Endothelial cell of umbilical vein (primary cell): ENCODE results near the gene CD1D. TPM values are rescaled to one million over a fixed set of nuclear protein-coding genes. Genes with fewer than 3 reads are reported as not detected.

Experiments used
- BruUV-seq: library from RNA; stranded (reverse); fragments of 400-500 nt; replicated peaks from 2 replicates; lab custom pipeline; 2021; lab: Mats Ljungman, UMichigan
- CTCF ChIA-PET: fragments of 300-600, 350-600 bp; sonication (Branson Sonifier 250); formaldehyde crosslinking; loops from one replicate; lab custom pipeline; 2021; ENCODE audit warnings: antibody characterized with exemption, inconsistent platforms; lab: Charles Lee
- POLR2A ChIA-PET: fragments of 300-600, 350-600 bp; sonication (Branson Sonifier 250); formaldehyde crosslinking; loops from one replicate; lab custom pipeline; 2021; ENCODE audit warnings: antibody characterized with exemption, inconsistent platforms; lab: Charles Lee
- DNase-seq: peaks from one replicate; pipeline ENCODE4 v3.0.0-alpha.2; 2011; ENCODE audit warnings: low read depth, low spot score
- FAIRE-seq: peaks from 2 replicates; lab custom pipeline; 2011; peaks lifted over from hg19 to GRCh38; lab: Jason Lieb, UNC
- H2AFZ ChIP-seq: 2 replicates; pipeline ENCODE4 v1.6.0; 2012; ENCODE audit warnings: low read depth, low read length, control low read depth, inconsistent platforms
- H3K27ac ChIP-seq: 2 replicates; pipeline ENCODE4 v1.5.1; 2011; ENCODE audit warnings: low read depth, mild to moderate bottlenecking, control low read depth, low read length, moderate library complexity; ENCODE audit not compliant: insufficient read depth
- H3K27me3 ChIP-seq, 2 experiments: 2 replicates each; pipeline versions ENCODE4 v1.6.0 to v1.6.1; 2011; ENCODE audit warnings: low read length in 2 of 2, mixed read lengths in 1 of 2; ENCODE audit not compliant: control insufficient read depth in 2 of 2, insufficient read depth in 2 of 2
- H3K36me3 ChIP-seq, 2 experiments: 2 replicates in 1 of 2; 3 replicates in 1 of 2; pipeline ENCODE4 v1.5.1; 2011; ENCODE audit warnings: low read length in 2 of 2, mild to moderate bottlenecking in 1 of 2, moderate library complexity in 1 of 2; ENCODE audit not compliant: control insufficient read depth in 2 of 2, insufficient read depth in 2 of 2; ENCODE audit errors: extremely low read depth in 1 of 2
- H3K4me1 ChIP-seq: 3 replicates; pipeline ENCODE4 v1.5.1; 2011; ENCODE audit warnings: mild to moderate bottlenecking, low read length; ENCODE audit not compliant: control insufficient read depth, insufficient read depth; ENCODE audit errors: extremely low read depth
- H3K4me2 ChIP-seq: 2 replicates; pipeline ENCODE4 v1.6.1; 2011; ENCODE audit warnings: low read length, control low read depth, mixed read lengths; ENCODE audit not compliant: insufficient read depth
- H3K4me3 ChIP-seq, 3 experiments: fragments of 200-600 bp in 1 of 3; sonication (generic), shearing (Covaris generic) in 1 of 3; replicated peaks in 1 of 3; 2 replicates each; pipeline ENCODE4 v1.5.1; 2011 to 2016; ENCODE audit warnings: control low read depth in 3 of 3, low read length in 3 of 3, mild to moderate bottlenecking in 2 of 3, inconsistent platforms in 1 of 3, low read depth in 1 of 3, moderate library complexity in 1 of 3; ENCODE audit not compliant: insufficient read depth in 1 of 3
- H3K79me2 ChIP-seq: 2 replicates; pipeline ENCODE4 v1.6.0; 2012; ENCODE audit warnings: low read length, inconsistent platforms; ENCODE audit not compliant: control insufficient read depth, insufficient read depth
- H3K9ac ChIP-seq: replicated peaks from 2 replicates; pipeline ENCODE3; 2011; ENCODE audit warnings: low read length, control low read depth; ENCODE audit not compliant: insufficient read depth; ENCODE audit errors: extremely low read depth
- H3K9me1 ChIP-seq: replicated peaks from 3 replicates; pipeline ENCODE4 v1.6.0; 2011; ENCODE audit warnings: mild to moderate bottlenecking, low read length; ENCODE audit not compliant: control insufficient read depth, insufficient read depth; ENCODE audit errors: extremely low read depth
- H3K9me3 ChIP-seq: replicated peaks from 2 replicates; pipeline ENCODE4 v1.5.1; 2012; ENCODE audit warnings: low read length, inconsistent platforms; ENCODE audit not compliant: control insufficient read depth, insufficient read depth
- H4K20me1 ChIP-seq: replicated peaks from 2 replicates; pipeline ENCODE3; 2011; ENCODE audit warnings: mild to moderate bottlenecking, low read length; ENCODE audit not compliant: control insufficient read depth, insufficient read depth; ENCODE audit errors: extremely low read depth
- EZH2 ChIP-seq: IDR thresholded peaks from 2 replicates; pipeline ENCODE4 v1.6.1; 2012; ENCODE audit warnings: borderline replicate concordance, low read depth, mild to moderate bottlenecking, moderate library complexity, low read length, inconsistent platforms; ENCODE audit not compliant: severe bottlenecking
- FOS ChIP-seq: IDR thresholded peaks from 2 replicates; pipeline ENCODE4 v1.6.1; 2011; ENCODE audit warnings: mild to moderate bottlenecking, low read length, moderate library complexity, borderline replicate concordance; ENCODE audit not compliant: insufficient read depth
- GATA2 ChIP-seq: IDR thresholded peaks from 2 replicates; pipeline ENCODE4 v1.7.0; 2011; ENCODE audit warnings: low read depth, mild to moderate bottlenecking, moderate library complexity, mixed read lengths, low read length; ENCODE audit not compliant: insufficient read length, insufficient read depth
- JUN ChIP-seq: IDR thresholded peaks from 2 replicates; pipeline ENCODE4 v1.6.1; 2011; ENCODE audit warnings: borderline replicate concordance, low read depth; ENCODE audit not compliant: insufficient read length, insufficient read depth
- MYC ChIP-seq: IDR thresholded peaks from one replicate; pipeline ENCODE4 v1.6.1; 2011; ENCODE audit warnings: mild to moderate bottlenecking, low read depth, low read length
- POLR2A ChIP-seq: IDR thresholded peaks from 2 replicates; pipeline ENCODE4 v1.6.1; 2012; ENCODE audit warnings: low read depth, mild to moderate bottlenecking, control low read depth, low read length
- POLR2AphosphoS5 ChIP-seq: IDR thresholded peaks from 2 replicates; pipeline ENCODE4 v1.6.1; 2012; ENCODE audit warnings: low read depth, mild to moderate bottlenecking, control low read depth, low read length, moderate library complexity; ENCODE audit not compliant: insufficient read depth
- dilution Hi-C: fragments of 300-500 bp; cut with MboI; formaldehyde crosslinking; loops from one replicate; pipeline ENCODE4 v1.15.0; 2019; ENCODE audit warnings: low sequenced_read_pairs; ENCODE audit not compliant: extremely low pct_ligation_motif_present
- intact Hi-C: fragments of 100-400 bp; cut with micrococcal nuclease; formaldehyde crosslinking; loops from one replicate; pipeline ENCODE4 v1.10.0; 2022
- polyA plus RNA-seq, 4 experiments: library from polyadenylated mRNA; depleted of rRNA in 3 of 4; stranded (reverse) in 3 of 4; unstranded in 1 of 4; fragments of >200 nt; gene quantifications; 2 replicates each; pipeline versions ENCODE4 v1.2.1 to v1.2.3, GENCODE V29; 2011 to 2012; ENCODE audit warnings: missing spikeins in 1 of 4
- total RNA-seq: library from RNA; stranded (reverse); gene quantifications from 2 replicates; pipeline ENCODE4 v1.2.3, GENCODE V29; 2021
- TF ChIP-seq, protein P1 (sequence below), 2 donors: IDR thresholded peaks; 1 replicate in 1 of 2; 2 replicates in 1 of 2; pipeline ENCODE4 v1.5.1; 2011; ENCODE audit warnings: low read length in 2 of 2, mild to moderate bottlenecking in 2 of 2, moderate library complexity in 2 of 2, control low read depth in 1 of 2, inconsistent platforms in 1 of 2, low read depth in 1 of 2; ENCODE audit not compliant: insufficient read depth in 1 of 2; ENCODE audit errors: extremely low read depth in 1 of 2

The CD1D gene
- total and polyA plus RNA-seq, 2 donors (not counting 3 experiments of a cell fraction or from before 2014, with no cell fraction given), result not detected

GRCh38 chr1:158150523-158150922 lies 30.2 kb upstream of the CD1D start:
- intact Hi-C loops, result no loop called here
- CTCF ChIA-PET, result interaction anchor here (0.8 kb wide), 1 partner anchor 25 kb away, joined by 4 read pairs; no protein-coding TSS in a partner anchor

DNA sequence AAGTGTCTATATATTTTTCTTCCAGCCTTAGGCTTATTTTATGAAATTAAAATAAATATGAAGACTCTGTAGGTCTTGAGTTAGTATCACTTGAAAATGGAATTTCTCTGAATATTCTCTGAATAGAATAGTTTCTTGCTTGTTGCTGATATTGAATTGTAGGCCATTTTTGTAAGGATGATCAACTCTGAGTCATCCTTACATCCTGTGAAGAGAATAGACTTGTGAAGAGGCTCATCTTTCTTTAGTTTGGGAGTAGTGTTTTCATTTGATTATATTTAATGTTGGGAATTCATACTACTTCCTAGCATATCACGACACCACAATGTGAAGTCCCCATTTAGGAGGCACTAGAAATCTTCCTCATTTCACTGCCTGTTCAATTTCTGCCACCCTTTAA lies 27.5 kb upstream of the CD1D start:
- no peak overlapping the region for H3K9ac ChIP-seq
- TF ChIP-seq POLR2A (no peak), MYC (no peak), GATA2 (no peak)
- TF ChIP-seq, protein P1, sequence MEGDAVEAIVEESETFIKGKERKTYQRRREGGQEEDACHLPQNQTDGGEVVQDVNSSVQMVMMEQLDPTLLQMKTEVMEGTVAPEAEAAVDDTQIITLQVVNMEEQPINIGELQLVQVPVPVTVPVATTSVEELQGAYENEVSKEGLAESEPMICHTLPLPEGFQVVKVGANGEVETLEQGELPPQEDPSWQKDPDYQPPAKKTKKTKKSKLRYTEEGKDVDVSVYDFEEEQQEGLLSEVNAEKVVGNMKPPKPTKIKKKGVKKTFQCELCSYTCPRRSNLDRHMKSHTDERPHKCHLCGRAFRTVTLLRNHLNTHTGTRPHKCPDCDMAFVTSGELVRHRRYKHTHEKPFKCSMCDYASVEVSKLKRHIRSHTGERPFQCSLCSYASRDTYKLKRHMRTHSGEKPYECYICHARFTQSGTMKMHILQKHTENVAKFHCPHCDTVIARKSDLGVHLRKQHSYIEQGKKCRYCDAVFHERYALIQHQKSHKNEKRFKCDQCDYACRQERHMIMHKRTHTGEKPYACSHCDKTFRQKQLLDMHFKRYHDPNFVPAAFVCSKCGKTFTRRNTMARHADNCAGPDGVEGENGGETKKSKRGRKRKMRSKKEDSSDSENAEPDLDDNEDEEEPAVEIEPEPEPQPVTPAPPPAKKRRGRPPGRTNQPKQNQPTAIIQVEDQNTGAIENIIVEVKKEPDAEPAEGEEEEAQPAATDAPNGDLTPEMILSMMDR (IDR thresholded peaks at IDR 0.05; ENCODE audit: extremely low read depth in 1 of 2, insufficient read depth in 1 of 2, low read depth in 1 of 2, low read length in 2 of 2), result no peak
- no peaks in the 10 kb centered on the region for H3K36me3 ChIP-seq
- no peak overlapping the region for H3K4me3 ChIP-seq
- no peaks in the 10 kb centered on the region for H3K9me1 ChIP-seq
- no peak for DNase-seq
- H4K20me1 ChIP-seq, result no peaks in the 10 kb centered on the region
- ChIA-PET POLR2A (no interaction called here), CTCF (interaction anchor here (1.0 kb wide), 1 partner anchor 9 kb away, joined by 3 read pairs; no protein-coding TSS in a partner anchor)
- dilution Hi-C loops, result no loop called here
- H3K9me3 ChIP-seq, result no peaks in the 10 kb centered on the region
- peaks cover 4 to 16% of the 10 kb centered on the region in 2 experiments for H3K27me3 ChIP-seq
- intact Hi-C loops, result no loop called here
- no peak overlapping the region for H2AFZ ChIP-seq
- peaks cover 5% of the 10 kb centered on the region for H3K4me1 ChIP-seq
- no peak overlapping the region for H3K27ac ChIP-seq
- no peaks in the 10 kb centered on the region for H3K79me2 ChIP-seq
- BruUV-seq, result no TSS peak
- no peak for FAIRE-seq
- no peak overlapping the region for H3K4me2 ChIP-seq

More at GRCh38 chr1:158150523-158150922, 30.2 kb upstream of the CD1D start:
- POLR2A ChIA-PET, result no interaction called here
- H3K4me2 ChIP-seq, result no peak overlapping the region
- H3K36me3 ChIP-seq, result no peaks in the 10 kb centered on the region
- BruUV-seq, result no TSS peak
- H3K9ac ChIP-seq, result no peak overlapping the region
- no peak for DNase-seq
- no peak for FAIRE-seq
- no peak overlapping the region for H3K4me3 ChIP-seq
- H3K27me3 ChIP-seq, result peaks cover 4 to 16% of the 10 kb centered on the region in 2 experiments
- TF ChIP-seq EZH2 (no peak), POLR2A (no peak), JUN (no peak), POLR2AphosphoS5 (no peak), FOS (no peak)
- TF ChIP-seq, protein P1 (IDR thresholded peaks at IDR 0.05; ENCODE audit: extremely low read depth in 1 of 2, insufficient read depth in 1 of 2, low read depth in 1 of 2, low read length in 2 of 2), result no peak
- no peak overlapping the region for H3K27ac ChIP-seq
- no peaks in the 10 kb centered on the region for H3K79me2 ChIP-seq
- H3K9me3 ChIP-seq, result no peaks in the 10 kb centered on the region
- no peaks in the 10 kb centered on the region for H3K9me1 ChIP-seq
- H4K20me1 ChIP-seq, result no peaks in the 10 kb centered on the region
- dilution Hi-C loops, result no loop called here
- H3K4me1 ChIP-seq, result peaks cover 14% of the 10 kb centered on the region
- no peak overlapping the region for H2AFZ ChIP-seq
